CD14-positive monocyte (primary cell): ENCODE data around the gene TPGS2. TPM values are rescaled to one million over a fixed set of nuclear protein-coding genes. Genes with fewer than 3 reads are reported as not detected.

Source experiments
- DNase-seq, 3 donors: peaks; one replicate each; pipeline ENCODE4 v3.0.0-alpha.2; 2011 to 2022
- H2AFZ ChIP-seq: 2 replicates; pipeline ENCODE4 v1.6.0; 2012; ENCODE audit warnings: mild to moderate bottlenecking, low read depth, low read length, inconsistent platforms; ENCODE audit not compliant: insufficient read depth, poor library complexity, severe bottlenecking
- H3K27ac ChIP-seq, 2 donors: 1 replicate in 1 of 2; 2 replicates in 1 of 2; pipeline ENCODE4 v1.5.1; 2012 to 2013; ENCODE audit warnings: low read length in 2 of 2, control low read depth in 1 of 2, inconsistent platforms in 1 of 2, low read depth in 1 of 2, mild to moderate bottlenecking in 1 of 2
- H3K27me3 ChIP-seq, 2 donors: one replicate each; pipeline versions ENCODE4 v1.6.0 to v1.6.1; 2011 to 2013; ENCODE audit warnings: low read length in 2 of 2; ENCODE audit not compliant: control insufficient read depth in 2 of 2, insufficient read depth in 2 of 2
- H3K36me3 ChIP-seq, 2 donors: replicated peaks in 1 of 2; 1 replicate in 1 of 2; 2 replicates in 1 of 2; pipeline versions ENCODE4 v1.5.1 to v1.6.1; 2012 to 2013; ENCODE audit warnings: low read length in 2 of 2, control low read depth in 1 of 2, inconsistent platforms in 1 of 2, mild to moderate bottlenecking in 1 of 2; ENCODE audit not compliant: insufficient read depth in 2 of 2, control insufficient read depth in 1 of 2
- H3K4me1 ChIP-seq, 2 donors: 1 replicate in 1 of 2; 2 replicates in 1 of 2; pipeline versions ENCODE4 v1.5.1 to v1.6.1; 2012 to 2013; ENCODE audit warnings: low read length in 2 of 2, control low read depth in 1 of 2, inconsistent platforms in 1 of 2, mild to moderate bottlenecking in 1 of 2, moderate library complexity in 1 of 2; ENCODE audit not compliant: insufficient read depth in 2 of 2, control insufficient read depth in 1 of 2
- H3K4me2 ChIP-seq: replicated peaks from 2 replicates; pipeline ENCODE3; 2012; ENCODE audit warnings: low read length, moderate library complexity, mild to moderate bottlenecking; ENCODE audit not compliant: poor library complexity, severe bottlenecking; ENCODE audit errors: extremely low read depth
- H3K4me3 ChIP-seq, 3 experiments: fragments of 200-600 bp in 1 of 3; sonication (generic) in 1 of 3; replicated peaks in 1 of 3; 1 replicate in 2 of 3; 2 replicates in 1 of 3; pipeline ENCODE4 v1.5.1; 2011 to 2013; ENCODE audit warnings: low read length in 3 of 3, mild to moderate bottlenecking in 3 of 3, control low read depth in 2 of 3, low read depth in 2 of 3, inconsistent platforms in 1 of 3, moderate library complexity in 1 of 3
- H3K79me2 ChIP-seq: 2 replicates; pipeline ENCODE4 v1.6.0; 2012; ENCODE audit warnings: mild to moderate bottlenecking, control low read depth, inconsistent platforms, low read length, moderate library complexity; ENCODE audit not compliant: insufficient read depth
- H3K9ac ChIP-seq: 2 replicates; pipeline ENCODE4 v1.6.0; 2017; ENCODE audit warnings: low read length, mild to moderate bottlenecking; ENCODE audit not compliant: insufficient read depth, poor library complexity, severe bottlenecking
- H3K9me3 ChIP-seq, 2 donors: replicated peaks in 1 of 2; 1 replicate in 1 of 2; 2 replicates in 1 of 2; pipeline versions ENCODE4 v1.5.1 to v1.6.1; 2012 to 2013; ENCODE audit warnings: low read length in 2 of 2, control low read depth in 1 of 2; ENCODE audit not compliant: control insufficient read depth in 1 of 2, insufficient read depth in 1 of 2
- H4K20me1 ChIP-seq: 2 replicates; pipeline ENCODE4 v1.6.0; 2012; ENCODE audit warnings: mild to moderate bottlenecking, low read length, control low read depth, moderate library complexity; ENCODE audit not compliant: insufficient read depth
- H3K27ac Mint-ChIP-seq, 7 donors: one replicate each; pipeline ENCODE4 v1.8.0; 2020; ENCODE audit warnings: mild to moderate bottlenecking in 7 of 7, mixed read lengths in 7 of 7, moderate library complexity in 6 of 7, inconsistent platforms in 2 of 7
- H3K27me3 Mint-ChIP-seq, 3 donors: one replicate each; pipeline ENCODE4 v1.8.0; 2021 to 2022; ENCODE audit warnings: low read depth in 3 of 3, mild to moderate bottlenecking in 3 of 3, mixed read lengths in 3 of 3, moderate library complexity in 3 of 3, inconsistent platforms in 1 of 3
- H3K36me3 Mint-ChIP-seq, 2 donors: one replicate each; pipeline ENCODE4 v1.8.0; 2020; ENCODE audit warnings: mixed read lengths in 2 of 2, inconsistent platforms in 1 of 2, mild to moderate bottlenecking in 1 of 2
- H3K4me1 Mint-ChIP-seq: one replicate; pipeline ENCODE4 v1.8.0; 2020; ENCODE audit warnings: mild to moderate bottlenecking, mixed read lengths
- H3K4me3 Mint-ChIP-seq, 2 donors: one replicate each; pipeline ENCODE4 v1.8.0; 2020; ENCODE audit warnings: mild to moderate bottlenecking in 2 of 2, mixed read lengths in 2 of 2, moderate library complexity in 1 of 2
- H3K9me3 Mint-ChIP-seq, 7 donors: one replicate each; pipeline ENCODE4 v1.8.0; 2020 to 2022; ENCODE audit warnings: mixed read lengths in 7 of 7, mild to moderate bottlenecking in 6 of 7, moderate library complexity in 6 of 7, inconsistent platforms in 2 of 7
- CTCF ChIP-seq: fragments of 200-600 bp; IDR thresholded peaks from one replicate; pipeline ENCODE4 v1.8.0; 2022; ENCODE audit warnings: antibody characterized with exemption, mild to moderate bottlenecking
- WGBS: methylation state at CpG from one replicate; pipeline ENCODE4 v1.1.5; 2013; ENCODE audit warnings: missing lambda C conversion rate; ENCODE audit not compliant: insufficient coverage; 5-methylcytosine and 5-hydroxymethylcytosine counted together
- intact Hi-C, 2 donors: fragments of 100-400 bp; cut with micrococcal nuclease; formaldehyde crosslinking; loops; one replicate each; pipeline versions ENCODE4 v1.15.0 to v1.15.1; 2023
- polyA plus RNA-seq, 3 donors: library from polyadenylated mRNA; depleted of rRNA in 1 of 3; unstranded in 2 of 3; stranded (reverse) in 1 of 3; fragments of 300-500 nt in 2 of 3; fragments of >200 nt in 1 of 3; fragmentation: Illumina TruSeq in 2 of 3; gene quantifications; 1 replicate in 2 of 3; 2 replicates in 1 of 3; pipeline ENCODE4 v1.2.3, GENCODE V29; 2012 to 2021

The TPGS2 gene
- polyA plus RNA-seq, 3 donors, result 27.6 to 50.1 (median 41.5) TPM

- no peak for TF ChIP-seq CTCF
- H3K4me3 ChIP-seq, result no peak overlapping the region
- intact Hi-C loops, result no loop called here
These were observed 48.1 kb downstream of the TPGS2 start for GRCh38 chr18:36780748-36781147.

DNA sequence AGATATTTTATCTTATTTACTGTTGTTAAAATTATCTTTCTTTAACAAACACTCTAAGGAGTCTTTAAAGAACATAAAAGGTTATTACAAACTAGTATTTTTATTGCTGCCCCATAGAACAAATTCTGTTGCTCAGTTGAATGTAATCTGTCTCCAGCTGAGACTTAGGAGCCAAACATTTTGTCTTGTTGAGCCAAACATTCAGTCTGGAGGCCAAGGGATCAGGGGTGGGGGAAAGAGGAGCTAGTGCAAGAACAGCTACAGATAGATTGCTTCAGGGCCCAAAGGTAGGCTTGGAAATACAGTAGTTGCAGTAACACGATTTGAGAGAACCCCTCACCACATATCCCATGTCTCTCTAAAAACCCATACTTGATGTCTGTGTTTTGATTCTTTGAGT, 51.2 kb downstream of the TPGS2 start:
- Mint-ChIP-seq H3K9me3 (peaks cover 0 to 5% (median 0%) of the 10 kb centered on the region in 7 donors), H3K27me3 (peaks cover 0 to 2% (median 0%) of the 10 kb centered on the region in 3 donors), H3K27ac (no peak overlapping the region), H3K36me3 (peaks cover 6 to 17% of the 10 kb centered on the region in 2 donors), H3K4me1 (peaks cover under 1% of the 10 kb centered on the region), H3K4me3 (no peak overlapping the region)
- H4K20me1 ChIP-seq, result no peaks in the 10 kb centered on the region
- no peaks in the 10 kb centered on the region for H3K4me1 ChIP-seq
- no peak overlapping the region for H3K4me2 ChIP-seq
- H3K79me2 ChIP-seq, result no peaks in the 10 kb centered on the region
- no peaks in the 10 kb centered on the region for H3K9me3 ChIP-seq
- H3K27ac ChIP-seq, result no peak overlapping the region
- TF ChIP-seq CTCF, result no peak
- peaks cover 0 to 31% of the 10 kb centered on the region in 2 donors for H3K36me3 ChIP-seq
- no CpG with 5 or more reads among the region's 1 CpG for WGBS
- H2AFZ ChIP-seq, result no peak overlapping the region
- H3K27me3 ChIP-seq, result no peaks in the 10 kb centered on the region
- DNase-seq, result no peak
- intact Hi-C loops, result no loop called here
- no peak overlapping the region for H3K4me3 ChIP-seq
- no peak overlapping the region for H3K9ac ChIP-seq

More at GRCh38 chr18:36780748-36781147, 48.1 kb downstream of the TPGS2 start:
- Histone ChIP-seq H3K9ac (no peak overlapping the region), H3K79me2 (no peaks in the 10 kb centered on the region), H3K27me3 (no peaks in the 10 kb centered on the region), H4K20me1 (no peaks in the 10 kb centered on the region), H2AFZ (no peak overlapping the region), H3K36me3 (peaks cover 0 to 31% of the 10 kb centered on the region in 2 donors), H3K27ac (no peak overlapping the region), H3K4me1 (no peaks in the 10 kb centered on the region), H3K4me2 (no peak overlapping the region), H3K9me3 (no peaks in the 10 kb centered on the region)
- Mint-ChIP-seq H3K4me3 (no peak overlapping the region), H3K27me3 (peaks cover 0 to 2% (median 0%) of the 10 kb centered on the region in 3 donors), H3K27ac (no peak overlapping the region), H3K4me1 (peaks cover 3% of the 10 kb centered on the region), H3K36me3 (peaks cover 7 to 25% of the 10 kb centered on the region in 2 donors), H3K9me3 (peaks cover 0 to 2% (median 0%) of the 10 kb centered on the region in 7 donors)
- 100% methylated on average over 1 of the region's 2 CpGs for WGBS
- no peak for DNase-seq
